Loucy (cell line): Measurements from ENCODE around the gene PIGK.

Source experiments
- H2AFZ ChIP-seq: fragments of 200-600 bp; sonication (generic); 2 replicates; pipeline ENCODE4 v1.6.0; 2016; ENCODE audit warnings: antibody characterized with exemption, mild to moderate bottlenecking, low read length, moderate library complexity
- H3F3A ChIP-seq: fragments of 200-600 bp; 2 replicates; pipeline ENCODE4 v1.6.0; 2016; ENCODE audit warnings: antibody characterized with exemption, low read depth, mild to moderate bottlenecking
- H3K27me3 ChIP-seq: fragments of 200-600 bp; sonication (generic); 2 replicates; pipeline ENCODE4 v1.6.1; 2014; ENCODE audit warnings: low read length, mild to moderate bottlenecking; ENCODE audit not compliant: insufficient read depth, poor library complexity, severe bottlenecking
- H3K36me3 ChIP-seq: fragments of 200-600 bp; sonication (generic); 2 replicates; pipeline ENCODE4 v1.6.1; 2016; ENCODE audit warnings: low read length; ENCODE audit not compliant: insufficient read depth
- H3K4me1 ChIP-seq: fragments of 200-600 bp; sonication (generic); 2 replicates; pipeline ENCODE4 v1.5.1; 2014; ENCODE audit warnings: low read length, mild to moderate bottlenecking; ENCODE audit not compliant: insufficient read depth, poor library complexity, severe bottlenecking
- H3K4me2 ChIP-seq: fragments of 200-600 bp; sonication (generic); 2 replicates; pipeline ENCODE4 v1.6.0; 2014; ENCODE audit warnings: antibody characterized with exemption, low read length, low read depth, mild to moderate bottlenecking; ENCODE audit not compliant: poor library complexity, severe bottlenecking
- H3K4me3 ChIP-seq: fragments of 200-600 bp; sonication (generic); 2 replicates; pipeline ENCODE4 v1.5.1; 2014; ENCODE audit warnings: low read length, mild to moderate bottlenecking, mixed read lengths; ENCODE audit not compliant: poor library complexity, severe bottlenecking
- H3K79me2 ChIP-seq: fragments of 200-600 bp; sonication (generic); 2 replicates; pipeline ENCODE4 v1.6.1; 2014; ENCODE audit warnings: low read length; ENCODE audit not compliant: insufficient read depth
- H3K9ac ChIP-seq: fragments of 200-600 bp; sonication (generic); 2 replicates; pipeline ENCODE4 v1.6.0; 2014; ENCODE audit warnings: mild to moderate bottlenecking, low read depth, low read length, moderate library complexity; ENCODE audit not compliant: poor library complexity, severe bottlenecking
- H3K9me2 ChIP-seq: fragments of 200-600 bp; sonication (generic); replicated peaks from 2 replicates; pipeline ENCODE4 v1.6.1; 2016; ENCODE audit warnings: low read depth, low read length, mixed read lengths
- H3K9me3 ChIP-seq: fragments of 200-600 bp; sonication (generic); 2 replicates; pipeline ENCODE4 v1.6.1; 2014; ENCODE audit warnings: mild to moderate bottlenecking, antibody characterized with exemption, low read length, low read depth; ENCODE audit not compliant: insufficient read depth
- H4K20me1 ChIP-seq: fragments of 200-600 bp; sonication (generic); 2 replicates; pipeline ENCODE4 v1.6.0; 2014; ENCODE audit warnings: antibody characterized with exemption, low read length, mild to moderate bottlenecking; ENCODE audit not compliant: insufficient read depth, poor library complexity, severe bottlenecking
- EZH2phosphoT487 ChIP-seq: fragments of 200-600 bp; IDR thresholded peaks from 2 replicates; pipeline ENCODE4 v1.6.1; 2018; ENCODE audit warnings: antibody characterized with exemption, mild to moderate bottlenecking, moderate library complexity, borderline replicate concordance
- TF ChIP-seq, protein P1 (sequence below): fragments of 200-600 bp; sonication (generic); conservative IDR thresholded peaks from 2 replicates; pipeline ENCODE4 v1.5.1; 2014; ENCODE audit warnings: mild to moderate bottlenecking, antibody characterized with exemption, low read length

The PIGK gene

DNA sequence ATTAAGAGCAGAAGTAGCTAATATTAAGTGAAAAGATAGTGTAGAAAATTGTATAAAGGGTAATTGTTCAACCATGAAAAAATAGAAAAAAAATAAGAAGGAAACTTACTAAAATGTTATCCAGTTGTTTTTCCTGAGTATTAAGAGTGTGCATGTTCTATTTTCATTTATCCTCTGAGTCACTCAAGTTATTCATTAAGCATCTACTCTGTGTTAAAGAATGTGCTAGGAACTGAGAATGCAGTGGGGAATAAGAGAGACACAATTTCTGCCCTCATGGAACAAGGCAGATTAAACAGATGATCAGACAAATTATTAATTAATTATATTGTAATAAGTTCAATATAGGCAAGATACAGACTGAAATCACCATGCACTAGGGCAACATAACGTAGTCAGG is 10.8 kb upstream of the PIGK start:
- no peaks in the 10 kb centered on the region for H4K20me1 ChIP-seq
- H2AFZ ChIP-seq, result no peak overlapping the region
- H3K9ac ChIP-seq, result no peak overlapping the region
- no peaks in the 10 kb centered on the region for H3K9me3 ChIP-seq
- H3K79me2 ChIP-seq, result no peaks in the 10 kb centered on the region
- TF ChIP-seq, protein P1, sequence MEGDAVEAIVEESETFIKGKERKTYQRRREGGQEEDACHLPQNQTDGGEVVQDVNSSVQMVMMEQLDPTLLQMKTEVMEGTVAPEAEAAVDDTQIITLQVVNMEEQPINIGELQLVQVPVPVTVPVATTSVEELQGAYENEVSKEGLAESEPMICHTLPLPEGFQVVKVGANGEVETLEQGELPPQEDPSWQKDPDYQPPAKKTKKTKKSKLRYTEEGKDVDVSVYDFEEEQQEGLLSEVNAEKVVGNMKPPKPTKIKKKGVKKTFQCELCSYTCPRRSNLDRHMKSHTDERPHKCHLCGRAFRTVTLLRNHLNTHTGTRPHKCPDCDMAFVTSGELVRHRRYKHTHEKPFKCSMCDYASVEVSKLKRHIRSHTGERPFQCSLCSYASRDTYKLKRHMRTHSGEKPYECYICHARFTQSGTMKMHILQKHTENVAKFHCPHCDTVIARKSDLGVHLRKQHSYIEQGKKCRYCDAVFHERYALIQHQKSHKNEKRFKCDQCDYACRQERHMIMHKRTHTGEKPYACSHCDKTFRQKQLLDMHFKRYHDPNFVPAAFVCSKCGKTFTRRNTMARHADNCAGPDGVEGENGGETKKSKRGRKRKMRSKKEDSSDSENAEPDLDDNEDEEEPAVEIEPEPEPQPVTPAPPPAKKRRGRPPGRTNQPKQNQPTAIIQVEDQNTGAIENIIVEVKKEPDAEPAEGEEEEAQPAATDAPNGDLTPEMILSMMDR, result no peak
- TF ChIP-seq EZH2phosphoT487, result no peak
- H3K4me2 ChIP-seq, result no peak overlapping the region
- no peaks in the 10 kb centered on the region for H3K36me3 ChIP-seq
- no peaks in the 10 kb centered on the region; the same call in 1 of the 2 replicates for H3K9me2 ChIP-seq
- no peaks in the 10 kb centered on the region for H3K27me3 ChIP-seq
- no peak overlapping the region for H3K4me3 ChIP-seq
- no peaks in the 10 kb centered on the region for H3F3A ChIP-seq
- no peaks in the 10 kb centered on the region for H3K4me1 ChIP-seq

DNA sequence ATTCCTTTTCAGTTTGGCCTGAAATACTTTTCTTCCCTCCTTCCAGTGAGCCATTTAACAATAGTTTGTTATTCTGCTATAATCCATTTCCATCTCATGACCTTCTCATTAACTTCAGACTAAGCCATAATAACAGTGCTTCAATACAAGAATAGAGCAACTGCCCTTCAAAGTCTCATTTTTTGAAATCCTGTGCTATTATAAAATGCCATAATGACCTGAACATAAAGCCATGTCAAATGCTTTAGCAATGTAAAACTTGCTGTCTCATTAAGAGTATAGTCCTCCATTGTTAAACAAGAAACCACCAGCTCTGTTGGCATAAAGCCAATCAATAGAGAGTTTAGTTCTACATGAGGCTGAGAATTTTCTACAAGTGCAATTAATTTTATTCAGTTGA is 9.6 kb upstream of the PIGK start:
- Histone ChIP-seq H3K4me2 (no peak overlapping the region), H3K9me2 (no peaks in the 10 kb centered on the region; the same call in 1 of the 2 replicates), H3K36me3 (no peaks in the 10 kb centered on the region), H3K9ac (no peak overlapping the region), H4K20me1 (no peaks in the 10 kb centered on the region), H3K79me2 (no peaks in the 10 kb centered on the region), H3K27me3 (no peaks in the 10 kb centered on the region), H3F3A (no peaks in the 10 kb centered on the region), H2AFZ (no peak overlapping the region), H3K4me3 (no peak overlapping the region), H3K4me1 (no peaks in the 10 kb centered on the region), H3K9me3 (no peaks in the 10 kb centered on the region)
- TF ChIP-seq, protein P1, result no peak
- TF ChIP-seq EZH2phosphoT487, result no peak

DNA sequence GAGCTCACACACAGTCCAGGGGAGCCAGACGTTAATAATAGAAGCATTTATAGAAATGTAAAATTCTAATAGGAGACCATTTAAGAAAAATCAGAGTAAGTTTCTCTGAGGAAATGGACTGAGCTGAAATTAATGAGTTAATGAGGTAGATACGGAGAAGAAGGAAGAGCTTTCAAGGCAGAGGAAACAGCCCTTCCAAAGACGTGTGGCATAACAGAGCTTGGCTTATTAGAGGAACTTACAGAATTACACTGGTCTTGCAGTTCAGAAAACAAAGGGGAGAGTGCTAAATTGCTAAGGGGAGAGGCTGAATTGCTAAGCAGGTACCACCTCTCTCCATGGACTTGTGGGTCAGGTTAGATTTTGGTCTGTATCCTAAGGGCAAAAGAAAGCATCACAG is 8.2 kb upstream of the PIGK start:
- no peaks in the 10 kb centered on the region for H3K36me3 ChIP-seq
- no peak for TF ChIP-seq EZH2phosphoT487
- TF ChIP-seq, protein P1, result no peak
- no peak overlapping the region for H3K9ac ChIP-seq
- H2AFZ ChIP-seq, result no peak overlapping the region
- H3K9me3 ChIP-seq, result no peaks in the 10 kb centered on the region
- H3K4me3 ChIP-seq, result no peak overlapping the region
- H4K20me1 ChIP-seq, result no peaks in the 10 kb centered on the region
- H3K9me2 ChIP-seq, result no peaks in the 10 kb centered on the region; the same call in 1 of the 2 replicates
- H3K27me3 ChIP-seq, result no peaks in the 10 kb centered on the region
- no peaks in the 10 kb centered on the region for H3K79me2 ChIP-seq
- no peak overlapping the region for H3K4me2 ChIP-seq
- H3F3A ChIP-seq, result no peaks in the 10 kb centered on the region
- H3K4me1 ChIP-seq, result no peaks in the 10 kb centered on the region
